Erythroblast (primary cell): Measurements from ENCODE around the gene CX3CL1.

ENCODE experiments used
- GATA1 ChIP-seq: IDR thresholded peaks from 2 replicates; pipeline ENCODE4 v1.6.1; 2011; ENCODE audit warnings: low read depth, mild to moderate bottlenecking, control low read depth, low read length, moderate library complexity
- POLR2A ChIP-seq: IDR thresholded peaks from 2 replicates; pipeline ENCODE4 v1.6.1; 2011; ENCODE audit warnings: mild to moderate bottlenecking, low read length

GRCh38 chr16:57374067-57374534 is 1.8 kb downstream of the CX3CL1 start:
- TF ChIP-seq POLR2A (no peak), GATA1 (no peak)
